GM12878 (cell line): ENCODE data around the gene EMC6.

Experiments
- HSF1 ChIP-seq: fragments of 150-350 bp; IDR thresholded peaks from 2 replicates; pipeline ENCODE4 v1.6.1; 2014; ENCODE audit warnings: mild to moderate bottlenecking, low read depth, low read length
- POLR2A ChIP-seq: IDR thresholded peaks from 2 replicates; pipeline ENCODE4 v1.6.1; 2011; ENCODE audit warnings: low read depth, mild to moderate bottlenecking, low read length

- TF ChIP-seq POLR2A (no peak), HSF1 (no peak)
Measured at GRCh38 chr17:3639981-3640596, 28.5 kb upstream of the EMC6 start.
